Stimulated activated CD4-positive, alpha-beta T cell treated with anti-CD3 and anti-CD28 coated beads, Interleukin-12 subunit alpha, Interleukin-12 subunit beta, amount 100 ng/mL, for 24 hours (primary cell): Measurements from ENCODE around the gene PLEKHN1.
"Not testable (repeated sequence)": the region's sequence is repeated elsewhere in the genome, so short reads cannot be mapped to it uniquely, and the experiment has no call there.

Source experiments
- DNase-seq, 2 experiments: peaks; one replicate each; pipeline ENCODE4 v3.0.0-alpha.2; 2020; ENCODE audit warnings: low read depth in 2 of 2

PLEKHN1 gene

DNA sequence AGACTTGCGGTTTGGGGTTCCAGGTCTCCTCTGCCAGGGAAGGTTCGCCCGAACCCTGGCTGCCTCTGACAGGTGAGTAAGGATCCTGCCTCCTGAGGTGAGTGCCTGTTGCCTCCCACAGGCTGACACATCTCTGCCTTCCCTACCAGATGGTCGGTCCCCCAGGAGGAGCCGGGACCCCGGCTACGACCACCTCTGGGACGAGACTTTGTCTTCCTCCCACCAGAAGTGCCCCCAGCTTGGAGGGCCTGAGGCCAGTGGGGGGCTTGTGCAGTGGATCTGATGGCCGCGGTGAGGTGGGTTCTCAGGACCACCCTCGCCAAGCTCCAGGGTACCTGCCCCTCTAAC is 8.0 kb downstream of the PLEKHN1 start:
- no peak for DNase-seq

- no peak for DNase-seq
These were observed 8.5 kb downstream of the PLEKHN1 start for GRCh38 chr1:974687-975328.

DNA sequence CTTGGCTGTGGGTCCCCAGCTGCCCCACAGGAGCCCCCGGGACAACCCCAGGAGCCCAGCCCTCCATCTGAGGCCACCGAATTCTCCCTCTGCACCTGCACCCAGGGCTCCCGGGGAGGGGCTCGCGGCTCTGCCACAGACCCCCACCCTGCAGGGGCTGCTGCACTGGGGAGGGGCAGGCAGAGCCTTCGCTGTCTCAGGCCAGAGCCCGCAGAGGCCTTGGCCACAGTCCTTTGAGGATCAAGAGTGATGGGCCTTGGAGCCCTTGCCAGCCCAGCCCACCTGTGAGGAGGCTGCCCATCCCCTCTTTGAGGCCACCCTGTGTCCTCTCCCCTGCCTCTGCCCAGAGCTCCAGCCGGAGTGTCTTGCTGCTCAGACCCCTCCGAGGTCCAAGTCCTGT is 9.1 kb downstream of the PLEKHN1 start:
- no peak for DNase-seq

DNA sequence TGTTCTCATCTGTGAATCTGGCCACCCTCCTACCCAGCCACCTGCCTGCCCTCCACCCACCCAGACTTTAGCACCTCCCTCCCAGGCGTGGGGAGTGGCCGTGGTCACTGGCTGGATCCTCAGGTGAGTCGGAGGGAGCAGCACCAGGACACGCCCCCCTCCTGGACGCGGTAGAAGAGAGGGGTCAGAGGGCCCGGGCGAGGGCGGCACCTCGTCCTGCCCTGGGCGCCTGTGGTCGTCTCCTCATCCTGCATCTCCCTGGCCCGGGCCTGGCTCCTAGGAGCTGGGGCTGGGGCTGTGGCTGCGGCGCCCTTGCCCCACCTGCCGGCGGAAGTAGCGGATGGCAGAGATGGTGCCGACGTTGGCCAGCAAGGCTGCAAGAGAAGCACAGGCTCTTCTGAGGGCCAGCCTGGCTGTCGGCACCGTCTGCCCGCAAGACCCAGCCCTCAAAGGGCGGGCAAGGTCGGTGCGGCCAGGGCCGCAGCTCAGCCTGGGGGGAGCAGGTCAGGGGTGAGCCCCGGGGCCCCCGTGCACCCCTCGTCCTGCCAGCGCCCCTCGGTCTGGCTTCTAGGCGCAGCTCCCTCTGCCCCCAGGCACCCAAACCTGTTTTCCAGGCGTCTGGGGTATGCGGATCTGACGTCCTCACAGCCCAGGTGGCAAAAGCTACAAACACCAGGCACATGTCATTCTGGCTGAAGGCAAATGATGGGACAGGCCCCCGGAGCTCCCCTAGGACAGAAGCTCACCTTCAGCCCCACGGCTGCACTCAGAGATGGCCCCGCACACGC is 9.8 kb downstream of the PLEKHN1 start:
- peak in 1 of 2 experiments; percentile 62 for DNase-seq

DNA sequence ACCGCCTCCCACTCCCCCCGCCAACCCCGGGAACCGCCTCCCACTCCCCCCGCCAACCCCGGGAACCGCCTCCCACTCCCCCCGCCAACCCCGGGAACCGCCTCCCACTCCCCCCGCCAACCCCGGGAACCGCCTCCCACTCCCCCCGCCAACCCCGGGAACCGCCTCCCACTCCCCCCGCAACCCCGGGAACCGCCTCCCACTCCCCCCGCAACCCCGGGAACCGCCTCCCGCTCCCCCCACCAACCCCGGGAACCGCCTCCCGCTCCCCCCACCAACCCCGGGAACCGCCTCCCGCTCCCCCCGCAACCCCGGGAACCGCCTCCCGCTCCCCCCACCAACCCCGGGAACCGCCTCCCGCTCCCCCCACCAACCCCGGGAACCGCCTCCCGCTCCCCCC is 10.5 kb downstream of the PLEKHN1 start:
- DNase-seq: not testable (repeated sequence)

DNA sequence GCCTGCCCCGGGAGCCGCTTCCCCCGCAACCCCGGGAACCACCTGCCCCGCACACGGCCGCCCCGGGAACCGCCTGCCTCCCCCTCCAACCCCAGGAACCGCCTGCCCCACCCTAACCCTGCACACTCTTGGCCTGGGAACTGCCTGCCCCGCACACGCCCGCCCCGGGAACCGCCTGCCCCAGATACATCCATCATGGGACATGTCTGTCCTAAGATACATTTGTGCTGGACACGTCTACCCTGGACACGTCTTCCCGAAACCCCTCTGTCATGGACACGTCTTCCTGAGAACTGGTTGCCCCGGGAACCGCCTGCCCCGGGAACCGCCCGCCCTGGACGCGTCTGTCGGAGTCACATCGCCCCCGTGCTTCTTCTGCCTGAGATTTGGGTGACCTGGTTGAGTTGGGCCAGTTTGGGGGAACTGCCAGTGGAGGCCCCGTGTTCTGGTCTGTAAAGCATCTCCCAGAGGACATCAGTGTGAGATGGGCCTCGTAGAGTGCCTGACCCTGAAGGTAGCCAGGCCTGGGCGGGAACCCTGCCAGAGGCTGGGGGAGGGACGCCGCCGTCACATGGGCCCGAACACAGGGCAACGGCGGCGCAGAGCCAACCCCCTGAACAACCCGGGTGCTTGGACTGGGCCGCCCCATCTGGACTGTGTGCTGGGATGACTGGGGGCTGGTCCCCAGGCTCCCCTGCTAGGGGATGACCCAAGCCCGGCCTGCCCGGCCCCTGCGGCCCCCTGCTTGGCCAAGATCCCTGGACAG is 12.0 kb downstream of the PLEKHN1 start:
- DNase-seq: no peak

DNA sequence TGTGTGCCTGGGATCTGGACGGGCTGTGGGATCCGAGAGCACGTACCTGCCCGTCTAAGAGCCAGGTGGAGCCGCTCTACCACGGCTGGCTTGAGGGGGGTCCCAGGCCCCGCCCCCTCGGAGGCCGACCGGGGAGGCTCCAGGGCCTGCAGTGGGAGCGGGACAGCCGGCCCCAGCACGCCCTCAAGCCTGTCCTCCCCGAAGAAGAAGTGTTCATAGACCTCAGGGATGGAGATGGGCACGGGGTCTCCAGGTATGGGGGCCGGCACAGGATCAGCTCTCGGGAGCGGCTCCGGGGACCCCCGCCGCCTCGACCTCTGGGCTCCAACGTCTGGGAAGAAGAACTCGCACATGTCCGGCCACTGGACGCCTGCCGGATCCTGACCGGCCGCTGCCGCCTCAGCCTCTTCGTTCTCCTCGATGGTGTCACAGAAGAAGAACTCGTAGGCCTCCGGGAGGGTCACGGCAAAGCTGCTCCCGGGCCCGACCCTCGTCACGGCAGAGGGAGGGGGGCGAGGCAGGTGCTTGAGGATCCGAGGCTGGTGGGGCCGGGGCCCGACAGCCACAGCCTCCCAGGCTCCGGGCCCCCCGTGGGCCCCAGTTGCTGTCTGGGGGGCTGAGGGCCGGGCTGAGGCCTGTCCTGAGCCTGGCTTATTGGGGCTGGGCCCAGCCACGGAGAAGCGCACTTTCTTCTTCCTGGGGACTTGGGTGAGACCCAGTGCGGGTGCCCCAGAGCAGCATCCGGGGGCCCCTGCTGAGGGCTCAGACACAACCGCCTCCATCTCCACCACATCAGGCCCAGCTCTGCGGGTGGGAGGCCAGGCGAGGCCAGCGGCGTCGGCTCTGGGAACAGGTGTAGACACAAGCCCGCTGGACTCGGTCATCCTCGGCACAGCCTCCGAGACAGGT is 12.8 kb downstream of the PLEKHN1 start:
- DNase-seq: no peak

- DNase-seq: no peak
These were observed 13.4 kb downstream of the PLEKHN1 start for GRCh38 chr1:979744-980072.

- DNase-seq: no peak
These were observed 13.9 kb downstream of the PLEKHN1 start for GRCh38 chr1:980137-980571.

DNA sequence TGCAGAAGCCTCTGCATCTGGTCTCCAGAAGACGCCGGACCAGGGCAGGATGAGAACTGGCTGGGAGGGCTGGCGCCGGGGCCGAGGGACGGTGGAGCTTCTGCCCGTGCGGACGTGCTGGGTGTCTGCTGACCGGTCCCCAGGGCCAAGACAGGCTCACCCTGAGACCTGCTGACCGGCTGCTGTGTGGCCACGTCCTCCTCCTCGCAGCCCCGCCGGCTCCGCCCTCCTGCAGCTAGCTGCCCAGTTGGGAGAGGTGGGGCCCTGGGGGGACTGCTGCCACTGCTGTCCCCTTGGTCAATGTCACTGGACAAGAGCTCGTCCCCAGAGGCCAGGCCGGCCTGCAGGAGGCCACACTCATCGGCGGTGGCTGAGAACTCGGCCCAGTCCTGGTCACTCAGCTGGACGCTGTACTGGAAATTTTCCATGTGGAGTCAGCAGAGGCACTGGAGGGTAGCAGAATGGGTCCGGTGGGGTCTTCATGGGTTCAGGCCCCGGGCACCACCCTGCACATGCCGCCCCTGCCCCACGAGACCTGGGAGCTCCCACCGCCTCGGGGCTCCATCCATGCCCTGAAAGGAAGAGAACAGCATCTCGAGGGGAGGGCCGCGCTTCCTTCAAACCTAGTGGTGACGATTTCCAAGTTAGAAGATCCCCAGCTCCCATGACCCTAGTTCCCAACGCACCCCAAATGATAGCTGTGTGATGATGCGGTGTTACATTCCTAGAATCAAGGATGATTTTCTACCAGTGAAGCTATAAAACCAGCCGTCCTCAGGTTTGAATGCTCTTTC is 14.5 kb downstream of the PLEKHN1 start:
- DNase-seq: no peak

DNA sequence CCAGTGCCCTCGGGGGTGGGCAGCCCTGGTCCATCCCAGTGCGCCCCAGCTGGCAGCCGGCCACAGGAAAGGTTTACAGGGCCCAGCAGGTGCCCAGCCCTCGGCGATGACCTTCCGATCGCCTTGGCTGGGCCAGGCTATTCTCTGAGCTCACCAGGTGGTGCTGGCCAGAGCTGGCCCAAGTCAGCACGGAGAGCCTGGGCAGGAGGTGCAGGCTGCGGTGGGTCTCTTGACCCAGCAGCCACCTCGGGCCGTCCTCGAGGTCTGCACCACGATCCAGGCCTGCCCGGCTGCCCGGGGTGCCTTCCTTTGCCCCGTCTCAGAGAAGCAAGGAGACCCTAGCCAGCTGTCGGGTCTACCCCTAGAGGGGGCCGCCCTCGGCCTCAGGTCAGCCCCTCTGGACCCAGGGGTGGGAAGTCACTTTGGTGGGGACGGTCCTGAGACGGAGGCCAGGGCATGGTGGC is 15.2 kb downstream of the PLEKHN1 start:
- DNase-seq: no peak

DNA sequence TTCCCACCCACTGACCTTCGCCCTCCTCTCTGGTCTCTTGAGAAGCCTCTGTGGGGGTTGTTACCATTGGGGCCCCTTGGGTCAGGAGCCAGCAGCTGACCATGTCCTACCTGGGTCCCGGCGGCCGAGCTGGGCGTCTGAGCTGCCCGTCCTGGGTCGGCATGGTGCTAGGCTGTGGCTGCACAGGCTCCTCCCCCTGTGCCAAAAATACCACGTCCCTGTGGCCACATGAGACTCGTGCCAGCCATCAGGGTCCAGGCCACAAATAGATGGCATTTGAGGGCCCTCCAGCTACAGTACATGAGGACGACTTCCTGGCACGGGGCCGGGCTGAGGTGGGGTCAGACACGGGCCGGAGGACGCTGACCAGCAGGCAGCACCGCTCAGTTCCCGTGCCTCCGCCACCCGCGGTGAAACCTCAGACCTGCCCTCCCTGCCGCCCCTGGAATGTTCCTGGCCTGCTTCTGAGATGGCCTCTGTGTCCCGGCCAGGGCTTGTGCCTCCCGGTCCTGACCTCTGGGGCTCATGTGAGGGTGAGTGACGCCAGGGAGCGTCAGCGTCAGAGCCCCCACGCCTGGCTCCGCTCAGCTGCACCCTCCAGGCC is 15.8 kb downstream of the PLEKHN1 start, which contains the start of gene PERM1:
Gene PERM1, minus strand, starts transcription at position 139 of the 604 bp plus-strand sequence. CDS start 1,064 bp downstream, outside the sequence.
- no peak for DNase-seq

DNA sequence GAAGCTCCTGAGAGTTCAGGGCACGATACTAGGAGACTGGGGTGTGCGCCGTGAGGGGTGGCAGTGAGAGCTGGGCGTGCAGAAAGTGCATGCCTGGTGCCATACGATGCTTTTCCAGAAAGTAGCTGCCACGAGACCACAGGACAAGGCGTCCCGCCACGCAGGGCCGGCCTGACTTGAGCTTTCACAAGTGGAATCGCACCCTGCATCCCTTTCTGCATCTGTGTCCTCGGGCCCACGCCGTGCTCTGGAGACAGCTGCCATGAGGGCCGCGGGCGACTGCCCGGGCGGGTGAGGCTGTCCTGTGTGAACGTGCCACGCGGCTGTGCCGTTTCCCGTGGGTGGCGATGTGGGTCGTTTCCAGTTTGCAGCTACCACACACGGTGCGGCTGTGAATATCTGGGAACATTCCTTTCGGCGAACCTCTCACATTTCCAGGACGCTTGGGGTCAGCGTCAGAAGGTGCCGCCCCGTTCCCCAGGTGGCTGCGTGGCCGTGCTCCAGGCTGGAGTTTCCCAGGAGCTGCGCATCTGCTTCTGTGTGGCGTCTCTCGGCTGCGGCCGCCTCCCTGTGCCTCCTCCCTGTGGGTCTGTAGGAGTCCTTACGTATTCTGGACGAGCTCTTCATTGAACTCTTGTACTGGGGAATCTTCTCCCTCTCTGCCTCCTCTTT is 16.6 kb downstream of the PLEKHN1 start:
- no peak for DNase-seq

DNA sequence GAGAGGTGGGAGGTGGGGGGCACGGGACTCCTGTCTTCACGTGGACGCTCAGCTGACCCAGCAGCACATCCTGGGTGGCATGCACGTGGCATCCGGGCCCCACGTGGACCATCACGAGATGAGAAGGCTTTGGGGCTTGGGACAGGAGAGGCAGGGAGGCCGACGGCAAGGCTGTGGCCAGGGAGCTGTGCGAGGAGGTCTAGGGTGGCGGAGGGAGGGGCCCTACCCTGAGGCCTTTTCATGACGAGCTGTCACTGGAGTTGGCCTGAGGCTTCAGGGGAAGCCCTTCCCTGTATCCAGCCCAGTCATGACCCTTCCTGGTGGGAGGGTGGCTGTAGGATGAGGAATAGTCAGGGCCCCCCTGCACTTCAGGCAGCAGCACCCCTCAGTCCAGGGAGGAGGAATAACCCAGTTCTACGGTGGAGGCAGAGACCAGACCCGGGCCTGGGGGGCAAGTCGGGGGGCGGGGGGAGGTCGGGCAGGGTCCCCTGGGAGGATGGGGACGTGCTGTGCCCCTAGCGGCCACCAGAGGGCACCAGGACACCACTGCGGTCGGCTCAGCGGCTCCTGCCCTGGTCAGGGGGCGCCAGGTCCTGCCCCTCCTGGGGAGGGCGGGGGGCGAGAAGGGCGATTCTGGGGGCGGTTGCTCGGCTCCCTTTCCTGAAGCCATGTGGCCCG is 17.7 kb downstream of the PLEKHN1 start:
- DNase-seq: peak in 1 of 2 experiments; percentile 53

GRCh38 chr1:984476-984814 is 18.2 kb downstream of the PLEKHN1 start:
- no peak for DNase-seq

- no peak for DNase-seq
These were observed 18.8 kb downstream of the PLEKHN1 start for GRCh38 chr1:985126-985525.

DNA sequence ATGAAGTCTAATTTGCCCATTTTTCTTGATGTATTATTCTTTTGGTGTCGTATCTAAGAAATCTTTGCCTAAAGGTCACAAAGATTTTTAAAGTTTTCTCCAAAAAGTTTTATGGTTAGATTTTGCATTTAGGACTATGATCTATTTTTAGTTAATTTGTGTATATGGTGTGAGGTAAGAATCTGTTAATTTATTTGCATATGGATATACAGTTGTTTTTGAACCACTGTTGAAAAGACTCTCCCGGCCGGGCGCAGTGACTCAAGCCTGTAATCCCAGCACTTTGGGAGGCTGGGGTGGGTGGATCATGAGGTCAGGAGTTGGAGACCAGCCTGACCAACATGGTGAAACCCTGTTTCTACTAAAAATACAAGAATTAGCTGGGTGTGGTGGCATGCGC is 21.8 kb downstream of the PLEKHN1 start:
- not testable (repeated sequence) for DNase-seq

- not testable (repeated sequence) for DNase-seq
These were observed 25.0 kb downstream of the PLEKHN1 start for GRCh38 chr1:991275-991674.

- DNase-seq: no peak
These were observed 25.6 kb downstream of the PLEKHN1 start for GRCh38 chr1:991895-992294.
